Natural killer cell (primary cell): ENCODE results near the gene CD83. TPM values are rescaled to one million over a fixed set of nuclear protein-coding genes. Genes with fewer than 3 reads are reported as not detected.

Experiments
- ATAC-seq, 3 donors: fragments of 150-1000 bp in 2 of 3; fragments of 200-7000 bp in 1 of 3; cut with Tn5 transposase; 1 replicate in 1 of 3; 2 replicates in 2 of 3; pipeline ENCODE4 v1.10.0; 2021; ENCODE audit warnings: mild to moderate bottlenecking in 2 of 3, moderate library complexity in 2 of 3
- DNase-seq, 2 donors: peaks; one replicate each; pipeline versions ENCODE4 v3.0.0 to v3.0.0-alpha.2; 2013 to 2021; ENCODE audit warnings: mixed read lengths in 1 of 2
- H3K27ac ChIP-seq: one replicate; pipeline ENCODE4 v1.5.1; 2013; ENCODE audit warnings: mild to moderate bottlenecking, low read length
- H3K27me3 ChIP-seq: one replicate; pipeline ENCODE4 v1.6.1; 2013; ENCODE audit warnings: low read length; ENCODE audit not compliant: control insufficient read depth, insufficient read depth
- H3K36me3 ChIP-seq: one replicate; pipeline ENCODE4 v1.6.1; 2013; ENCODE audit warnings: low read length; ENCODE audit not compliant: control insufficient read depth, insufficient read depth
- H3K4me1 ChIP-seq: one replicate; pipeline ENCODE4 v1.6.1; 2013; ENCODE audit warnings: low read length; ENCODE audit not compliant: control insufficient read depth, insufficient read depth
- H3K4me3 ChIP-seq: one replicate; pipeline ENCODE4 v1.5.1; 2013; ENCODE audit warnings: low read length
- H3K9me3 ChIP-seq: one replicate; pipeline ENCODE4 v1.6.1; 2013; ENCODE audit warnings: low read length; ENCODE audit not compliant: control insufficient read depth, insufficient read depth
- H3K27ac Mint-ChIP-seq, 2 donors: one replicate each; pipeline ENCODE4 v1.8.0; 2022; ENCODE audit warnings: mild to moderate bottlenecking in 2 of 2, mixed read lengths in 2 of 2, moderate library complexity in 1 of 2
- H3K27me3 Mint-ChIP-seq, 2 donors: one replicate each; pipeline ENCODE4 v1.8.0; 2022; ENCODE audit warnings: low read depth in 2 of 2, mixed read lengths in 2 of 2
- H3K36me3 Mint-ChIP-seq: one replicate; pipeline ENCODE4 v1.8.0; 2022; ENCODE audit warnings: mixed read lengths
- H3K4me1 Mint-ChIP-seq, 2 donors: one replicate each; pipeline ENCODE4 v1.8.0; 2022; ENCODE audit warnings: mixed read lengths in 2 of 2
- H3K4me3 Mint-ChIP-seq: one replicate; pipeline ENCODE4 v1.8.0; 2022; ENCODE audit warnings: mild to moderate bottlenecking, moderate library complexity, mixed read lengths
- H3K9me3 Mint-ChIP-seq, 2 donors: one replicate each; pipeline ENCODE4 v1.8.0; 2022; ENCODE audit warnings: mixed read lengths in 2 of 2
- CTCF ChIP-seq: fragments of 200-600 bp; IDR thresholded peaks from one replicate; pipeline ENCODE4 v1.8.0; 2022; ENCODE audit warnings: antibody characterized with exemption
- WGBS: methylation state at CpG from one replicate; pipeline ENCODE4 v1.1.7; 2013; ENCODE audit warnings: missing lambda C conversion rate; ENCODE audit not compliant: insufficient coverage; 5-methylcytosine and 5-hydroxymethylcytosine counted together
- intact Hi-C: fragments of 100-400 bp; cut with micrococcal nuclease; formaldehyde crosslinking; loops from one replicate; pipeline ENCODE4 v1.14.2; 2022
- total RNA-seq, 4 donors: library from RNA; stranded (reverse); fragments of 120-200 nt in 1 of 4; gene quantifications; one replicate each; pipeline versions ENCODE4 v1.2.3 to v1.2.4, GENCODE V29; 2013 to 2022

The CD83 gene
- total RNA-seq, 3 donors from 2014 or later (not counting 1 experiment from before 2014, with no cell fraction given): 54.8 to 110 (median 64.3) TPM

GRCh38 chr6:14118091-14118439 lies 493 bp downstream of the CD83 start:
- WGBS: 1% methylated on average over 10 of the region's 10 CpGs
- TF ChIP-seq CTCF: no peak
- Histone ChIP-seq H3K27ac (peak overlapping the region; percentile 87), H3K9me3 (no peaks in the 10 kb centered on the region), H3K4me3 (peak overlapping the region; percentile 73), H3K36me3 (no peaks in the 10 kb centered on the region), H3K27me3 (no peaks in the 10 kb centered on the region), H3K4me1 (peaks cover 21% of the 10 kb centered on the region)
- Mint-ChIP-seq H3K27ac (peak overlapping the region; percentile 92 to 98), H3K9me3 (no peaks in the 10 kb centered on the region), H3K27me3 (peaks cover 0 to 6% of the 10 kb centered on the region in 2 donors), H3K4me1 (peaks cover 20 to 25% of the 10 kb centered on the region in 2 donors), H3K36me3 (no peaks in the 10 kb centered on the region), H3K4me3 (peak overlapping the region; percentile 94)
- intact Hi-C loops: loop anchor here (5.0 kb wide), 2 partner anchors 306 to 1129 kb away; partner anchors contain the start of genes JARID2 and MCUR1
- DNase-seq (no peak), ATAC-seq (no peak)

- H3K27me3 Mint-ChIP-seq: peaks cover 0 to 2% of the 10 kb centered on the region in 2 donors
- no peaks in the 10 kb centered on the region for H3K36me3 ChIP-seq
- peaks cover 20 to 25% of the 10 kb centered on the region in 2 donors for H3K4me1 Mint-ChIP-seq
- 40% methylated on average over 2 of the region's 2 CpGs for WGBS
- peak overlapping the region; percentile 92 to 98 for H3K27ac Mint-ChIP-seq
- no peaks in the 10 kb centered on the region for H3K27me3 ChIP-seq
- intact Hi-C loops: loop anchor here (5.0 kb wide), 2 partner anchors 306 to 1129 kb away; partner anchors contain the start of genes JARID2 and MCUR1
- ATAC-seq: no peak
- DNase-seq: peak in 1 of 2 donors; percentile 38
- H3K4me3 ChIP-seq: peak overlapping the region; percentile 73
- TF ChIP-seq CTCF: no peak
- peak overlapping the region; percentile 87 for H3K27ac ChIP-seq
- H3K9me3 ChIP-seq: no peaks in the 10 kb centered on the region
- peaks cover 25% of the 10 kb centered on the region for H3K4me1 ChIP-seq
- no peaks in the 10 kb centered on the region for H3K36me3 Mint-ChIP-seq
- no peaks in the 10 kb centered on the region for H3K9me3 Mint-ChIP-seq
- peak overlapping the region; percentile 94 for H3K4me3 Mint-ChIP-seq
Observed at GRCh38 chr6:14118446-14118845, 874 bp downstream of the CD83 start.

GRCh38 chr6:14119784-14120183 lies 2.2 kb downstream of the CD83 start:
- H3K4me3 ChIP-seq: no peak overlapping the region
- WGBS: 81% methylated on average over 7 of the region's 7 CpGs
- H3K9me3 Mint-ChIP-seq: no peaks in the 10 kb centered on the region

More at GRCh38 chr6:14119784-14120183, 2.2 kb downstream of the CD83 start:
- H3K27ac ChIP-seq: peak overlapping the region; percentile 37
- Mint-ChIP-seq H3K36me3 (no peaks in the 10 kb centered on the region), H3K27ac (peak overlapping the region in 1 of 2 donors; percentile 22), H3K4me3 (no peak overlapping the region), H3K4me1 (peaks cover 20 to 25% of the 10 kb centered on the region in 2 donors), H3K27me3 (no peaks in the 10 kb centered on the region)
- TF ChIP-seq CTCF: no peak
- intact Hi-C loops: loop anchor here (5.0 kb wide), 2 partner anchors 307 to 1128 kb away; partner anchors contain the start of genes JARID2 and MCUR1
- no peak for ATAC-seq
- H3K9me3 ChIP-seq: no peaks in the 10 kb centered on the region
- no peaks in the 10 kb centered on the region for H3K36me3 ChIP-seq
- H3K27me3 ChIP-seq: no peaks in the 10 kb centered on the region
- DNase-seq: no peak
- peaks cover 26% of the 10 kb centered on the region for H3K4me1 ChIP-seq
